ENCODE data around the gene CDKN2A. TPM values are rescaled to one million over a fixed set of nuclear protein-coding genes. Genes with fewer than 3 reads are reported as not detected.

CDKN2A gene
- total and polyA plus RNA-seq, 2 donors (not counting 1 experiment from before 2014, with no cell fraction given): 6.4 to 11.7 TPM

DNA sequence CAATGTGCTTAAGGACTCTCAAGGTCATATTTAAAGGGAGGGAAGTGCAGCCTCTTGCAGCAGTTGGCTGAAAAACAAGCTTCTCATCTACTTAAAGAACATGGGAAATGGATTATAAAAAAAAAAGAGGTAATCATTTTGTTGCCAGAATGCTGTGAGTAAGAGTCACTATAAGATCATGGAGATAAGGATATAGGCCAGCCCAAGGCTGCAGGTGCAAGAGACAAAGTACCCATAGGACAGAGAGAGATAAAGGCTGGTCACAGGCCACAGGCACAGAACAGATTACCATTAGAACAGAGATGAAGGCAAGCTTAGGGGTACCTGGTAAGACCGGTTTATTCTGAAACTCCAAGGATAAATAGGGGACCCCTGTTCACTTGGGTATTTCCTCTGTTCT is 70.5 kb downstream of the CDKN2A start:
- DNase-seq (no peak), ATAC-seq (ENCODE audit: low read depth) (no peak)
- Mint-ChIP-seq H3K9me3 (ENCODE audit: insufficient read depth) (no peaks in the 10 kb centered on the region), H3K27ac (no peak overlapping the region), H3K27me3 (no peaks in the 10 kb centered on the region), H3K4me3 (no peak overlapping the region), H3K4me1 (peaks cover 13% of the 10 kb centered on the region)
- ChIA-PET CTCF (no interaction called here), POLR2A (no interaction called here)
- H3K27me3 ChIP-seq (replicated peaks in 1 of 4; ENCODE audit: control extremely low read depth in 1 of 4, control insufficient read depth in 3 of 4, insufficient read depth in 4 of 4, low read length in 3 of 4): no peaks in the 10 kb centered on the region
- no peak overlapping the region for H2AFZ ChIP-seq (ENCODE audit: insufficient read depth, low read depth, low read length, poor library complexity, severe bottlenecking)
- 86% methylated on average over 1 of the region's 1 CpG for WGBS (ENCODE audit: insufficient coverage)
- H3K4me1 ChIP-seq (ENCODE audit: control insufficient read depth in 2 of 2, insufficient read depth in 2 of 2, low read length in 2 of 2): peaks cover 4 to 7% of the 10 kb centered on the region in 2 donors
- H3K9me3 ChIP-seq (ENCODE audit: control extremely low read depth in 1 of 3, control insufficient read depth in 2 of 3, insufficient read depth in 1 of 3, low read length in 2 of 3): no peaks in the 10 kb centered on the region
- no peaks in the 10 kb centered on the region for H4K20me1 ChIP-seq (ENCODE audit: control insufficient read depth, insufficient read depth, low read length, poor library complexity, severe bottlenecking)
- TF ChIP-seq CTCF (IDR thresholded peaks at IDR 0.05) (no peak), EZH2 (IDR thresholded peaks at IDR 0.05; ENCODE audit: borderline replicate concordance, insufficient read depth, low read depth, low read length, poor library complexity, severe bottlenecking) (no peak)
- no peak overlapping the region for H3K9ac ChIP-seq (ENCODE audit: low read length)
- no peak overlapping the region for H3K4me2 ChIP-seq (replicated peaks; ENCODE audit: low read depth, low read length, poor library complexity, severe bottlenecking)
- no peaks in the 10 kb centered on the region for H3K79me2 ChIP-seq (ENCODE audit: control insufficient read depth, insufficient read depth, low read length)
- no peak overlapping the region for H3K4me3 ChIP-seq (ENCODE audit: control extremely low read depth in 1 of 5, extremely low read depth in 1 of 5, insufficient read depth in 1 of 5, low read depth in 2 of 5, low read length in 4 of 5)
- no peaks in the 10 kb centered on the region for H3K36me3 ChIP-seq (replicated peaks in 1 of 2; ENCODE audit: control extremely low read depth in 1 of 2, control insufficient read depth in 1 of 2, extremely low read depth in 1 of 2, insufficient read depth in 2 of 2, low read length in 1 of 2)
- no peak overlapping the region for H3K27ac ChIP-seq (ENCODE audit: low read length in 2 of 2)
- intact Hi-C loops (cut with micrococcal nuclease): loop anchor here (10.0 kb wide), 1 partner anchor 59 kb away; no protein-coding TSS in a partner anchor

DNA sequence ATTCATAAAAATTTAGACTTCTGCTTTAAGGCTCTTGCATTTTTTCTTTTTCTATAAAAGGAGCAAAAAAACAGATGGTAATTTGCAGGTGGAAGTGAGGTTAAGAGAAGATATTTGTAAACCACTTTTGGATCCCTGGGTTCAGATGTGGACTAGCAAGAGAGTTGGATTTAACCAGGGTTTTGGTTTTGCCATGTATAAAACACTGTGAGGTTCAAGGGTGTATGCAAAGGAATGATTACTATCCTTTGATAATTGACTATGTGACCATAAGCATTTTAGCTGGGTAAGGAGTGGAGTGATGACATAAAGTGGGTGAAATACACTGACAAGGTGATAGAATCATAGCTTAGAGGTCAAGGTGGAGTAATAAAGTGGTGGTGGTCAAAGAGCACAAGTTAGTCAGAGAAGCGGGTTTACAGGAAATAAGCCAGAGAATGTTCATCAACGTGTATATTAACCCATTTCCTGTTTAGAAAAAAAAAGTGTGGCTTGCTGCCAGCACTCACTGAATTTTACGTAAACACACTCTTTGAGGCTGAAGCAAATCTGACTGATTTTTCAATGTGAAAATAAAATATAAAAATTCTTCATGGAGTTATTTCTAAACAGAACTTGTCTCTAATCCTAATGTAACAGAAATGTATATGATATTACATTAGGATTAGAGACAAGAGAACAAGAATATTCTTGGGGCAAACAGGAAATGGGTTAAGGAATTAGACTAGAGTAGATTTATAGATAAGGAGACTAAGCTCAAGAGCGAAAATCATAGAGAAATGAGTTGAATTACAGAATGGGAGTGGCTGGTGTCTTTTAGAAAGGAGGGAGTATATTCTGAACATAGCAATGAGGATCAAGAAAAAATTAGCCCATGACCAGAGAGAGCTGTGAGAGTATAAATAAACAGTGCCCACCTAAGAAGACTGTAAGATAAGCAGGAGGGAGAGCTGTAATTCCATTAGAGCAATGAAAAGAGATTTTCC is 74.5 kb downstream of the CDKN2A start:
- intact Hi-C loops (cut with micrococcal nuclease): loop anchor here (10.0 kb wide), 1 partner anchor 55 kb away; no protein-coding TSS in a partner anchor
- TF ChIP-seq EZH2 (IDR thresholded peaks at IDR 0.05; ENCODE audit: borderline replicate concordance, insufficient read depth, low read depth, low read length, poor library complexity, severe bottlenecking) (no peak), CTCF (IDR thresholded peaks at IDR 0.05) (no peak)
- peaks cover 6% of the 10 kb centered on the region for H3K9me3 Mint-ChIP-seq (ENCODE audit: insufficient read depth)
- Histone ChIP-seq H3K36me3 (replicated peaks in 1 of 2; ENCODE audit: control extremely low read depth in 1 of 2, control insufficient read depth in 1 of 2, extremely low read depth in 1 of 2, insufficient read depth in 2 of 2, low read length in 1 of 2) (no peaks in the 10 kb centered on the region), H3K4me1 (ENCODE audit: control insufficient read depth in 2 of 2, insufficient read depth in 2 of 2, low read length in 2 of 2) (peaks cover 4 to 7% of the 10 kb centered on the region in 2 donors), H3K9me3 (ENCODE audit: control extremely low read depth in 1 of 3, control insufficient read depth in 2 of 3, insufficient read depth in 1 of 3, low read length in 2 of 3) (peaks cover 0 to 5% (median 5%) of the 10 kb centered on the region in 3 donors), H3K9ac (ENCODE audit: low read length) (no peak overlapping the region), H3K27me3 (replicated peaks in 1 of 4; ENCODE audit: control extremely low read depth in 1 of 4, control insufficient read depth in 3 of 4, insufficient read depth in 4 of 4, low read length in 3 of 4) (no peaks in the 10 kb centered on the region), H3K4me2 (replicated peaks; ENCODE audit: low read depth, low read length, poor library complexity, severe bottlenecking) (peak overlapping the region; percentile 33), H3K79me2 (ENCODE audit: control insufficient read depth, insufficient read depth, low read length) (no peaks in the 10 kb centered on the region), H2AFZ (ENCODE audit: insufficient read depth, low read depth, low read length, poor library complexity, severe bottlenecking) (peak overlapping the region; percentile 23), H3K4me3 (ENCODE audit: control extremely low read depth in 1 of 5, extremely low read depth in 1 of 5, insufficient read depth in 1 of 5, low read depth in 2 of 5, low read length in 4 of 5) (no peak overlapping the region), H3K27ac (ENCODE audit: low read length in 2 of 2) (no peak overlapping the region), H4K20me1 (ENCODE audit: control insufficient read depth, insufficient read depth, low read length, poor library complexity, severe bottlenecking) (no peaks in the 10 kb centered on the region)
- no peaks in the 10 kb centered on the region for H3K27me3 Mint-ChIP-seq
- H3K27ac Mint-ChIP-seq: no peak overlapping the region
- H3K4me1 Mint-ChIP-seq: peaks cover 15% of the 10 kb centered on the region
- 43% methylated on average over 1 of the region's 4 CpGs for WGBS (ENCODE audit: insufficient coverage)
- POLR2A ChIA-PET: no interaction called here
- DNase-seq (peak; percentile 17), ATAC-seq (ENCODE audit: low read depth) (peak; percentile 31)
- CTCF ChIA-PET: interaction anchor here (1.0 kb wide), 1 partner anchor 89 kb away, joined by 3 read pairs; no protein-coding TSS in a partner anchor
- peak overlapping the region; percentile 20 for H3K4me3 Mint-ChIP-seq
